OCI-LY1 (cell line): ENCODE data around the gene AGBL3.

Source experiments
- H2AFZ ChIP-seq: fragments of 200-600 bp; sonication (generic), shearing (Covaris generic); 2 replicates; pipeline ENCODE4 v1.6.0; 2014; ENCODE audit warnings: antibody characterized with exemption, mild to moderate bottlenecking, low read length
- H3F3A ChIP-seq: fragments of 200-600 bp; sonication (generic), shearing (Covaris generic); 2 replicates; pipeline ENCODE4 v1.6.0; 2014; ENCODE audit warnings: mild to moderate bottlenecking, antibody characterized with exemption, low read length, moderate library complexity; ENCODE audit not compliant: insufficient read depth
- H3K27ac ChIP-seq: fragments of 200-600 bp; sonication (generic); 2 replicates; pipeline ENCODE4 v1.5.1; 2014; ENCODE audit warnings: low read length, mixed run types, mild to moderate bottlenecking, low read depth; ENCODE audit not compliant: poor library complexity, severe bottlenecking
- H3K27me3 ChIP-seq: fragments of 200-600 bp; sonication (generic); 2 replicates; pipeline ENCODE4 v1.6.0; 2014; ENCODE audit warnings: antibody characterized with exemption, mild to moderate bottlenecking, low read length, moderate library complexity; ENCODE audit not compliant: insufficient read depth
- H3K36me3 ChIP-seq: fragments of 200-600 bp; sonication (generic); 2 replicates; pipeline ENCODE4 v1.6.1; 2014; ENCODE audit warnings: mild to moderate bottlenecking, antibody characterized with exemption, low read length, moderate library complexity, mixed read lengths; ENCODE audit not compliant: insufficient read depth
- H3K4me1 ChIP-seq: fragments of 200-600 bp; sonication (generic); 2 replicates; pipeline ENCODE4 v1.5.1; 2014; ENCODE audit warnings: mild to moderate bottlenecking, low read length, moderate library complexity; ENCODE audit not compliant: insufficient read depth, severe bottlenecking
- H3K4me2 ChIP-seq: fragments of 200-600 bp; sonication (generic), shearing (Covaris generic); 2 replicates; pipeline ENCODE4 v1.6.1; 2014; ENCODE audit warnings: low read length
- H3K4me3 ChIP-seq: fragments of 200-600 bp; sonication (generic); 2 replicates; pipeline ENCODE4 v1.5.1; 2014; ENCODE audit warnings: low read length, low read depth, mild to moderate bottlenecking, mixed read lengths; ENCODE audit not compliant: poor library complexity, severe bottlenecking
- H3K79me2 ChIP-seq: fragments of 200-600 bp; shearing (Covaris generic); 2 replicates; pipeline ENCODE4 v1.6.1; 2016; ENCODE audit warnings: mixed run types, low read length, mixed read lengths; ENCODE audit not compliant: insufficient read depth
- H3K9ac ChIP-seq: fragments of 200-600 bp; sonication (generic), shearing (Covaris generic); 2 replicates; pipeline ENCODE4 v1.6.1; 2014; ENCODE audit warnings: mild to moderate bottlenecking, low read length, mixed read lengths
- H3K9me2 ChIP-seq: fragments of 200-600 bp; sonication (generic), shearing (Covaris generic); 2 replicates; pipeline ENCODE4 v1.6.1; 2014; ENCODE audit warnings: low read depth, mild to moderate bottlenecking, low read length, mixed read lengths
- H3K9me3 ChIP-seq: fragments of 200-600 bp; shearing (Covaris generic); 2 replicates; pipeline ENCODE4 v1.6.1; 2014; ENCODE audit warnings: low read length, mixed read lengths
- H4K20me1 ChIP-seq: fragments of 200-600 bp; sonication (generic), shearing (Covaris generic); 2 replicates; pipeline ENCODE4 v1.6.0; 2016; ENCODE audit warnings: mild to moderate bottlenecking, low read length; ENCODE audit not compliant: insufficient read depth
- CTCF ChIP-seq: fragments of 200-600 bp; sonication (generic), shearing (Covaris generic); IDR thresholded peaks from 2 replicates; pipeline ENCODE4 v1.5.1; 2017; ENCODE audit warnings: mild to moderate bottlenecking, antibody characterized with exemption, low read length, moderate library complexity, mixed read lengths
- EZH2 ChIP-seq: fragments of 200-600 bp; sonication (generic), shearing (Covaris generic); IDR thresholded peaks from 2 replicates; pipeline ENCODE4 v1.8.0; 2017; ENCODE audit warnings: borderline replicate concordance, mixed run types, mild to moderate bottlenecking, antibody characterized with exemption, low read length, moderate library complexity, mixed read lengths

AGBL3 gene

DNA sequence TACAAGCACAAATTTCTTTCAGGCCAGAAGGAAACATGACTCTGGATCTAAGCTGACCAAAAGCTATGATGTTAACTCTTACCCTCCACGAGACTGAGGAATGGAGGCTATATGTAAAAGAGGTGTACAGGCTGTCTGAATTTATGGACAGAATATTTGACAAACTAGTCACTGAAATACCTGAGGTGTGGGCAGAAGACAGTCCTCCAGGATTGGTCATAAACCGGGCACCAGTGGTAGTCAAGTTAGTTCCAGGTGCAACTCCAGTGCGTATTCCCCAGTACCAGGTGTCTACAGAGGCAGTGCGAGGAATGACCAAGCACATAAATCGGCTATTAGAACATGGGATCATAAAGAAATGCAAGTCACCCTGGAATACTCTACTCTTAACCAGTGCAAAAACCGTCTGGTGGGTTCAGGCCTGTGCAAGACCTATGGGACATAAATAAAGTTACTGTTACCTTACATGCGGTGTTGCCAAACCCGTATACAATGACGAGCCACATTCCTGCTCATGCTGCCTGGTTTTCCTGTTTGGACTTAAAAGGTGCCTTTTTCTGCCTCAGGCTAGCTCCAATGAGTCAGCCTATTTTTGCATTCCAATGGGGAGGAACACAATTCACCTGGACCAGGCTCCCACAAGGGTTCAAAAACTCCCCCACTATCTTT, 190.9 kb downstream of the AGBL3 start:
- Histone ChIP-seq H3K4me3 (no peak overlapping the region), H3F3A (no peaks in the 10 kb centered on the region), H3K27ac (no peak overlapping the region), H3K9ac (no peak overlapping the region), H3K9me3 (peaks cover 11% of the 10 kb centered on the region), H4K20me1 (no peaks in the 10 kb centered on the region), H3K79me2 (no peaks in the 10 kb centered on the region), H3K9me2 (no peaks in the 10 kb centered on the region), H3K27me3 (no peaks in the 10 kb centered on the region), H3K36me3 (peaks cover 12% of the 10 kb centered on the region), H3K4me1 (peaks cover 4% of the 10 kb centered on the region), H2AFZ (no peak overlapping the region), H3K4me2 (no peak overlapping the region)
- TF ChIP-seq CTCF: no peak

GRCh38 chr7:135178364-135178763, 192.1 kb downstream of the AGBL3 start:
- Histone ChIP-seq H3F3A (no peaks in the 10 kb centered on the region), H3K4me3 (no peak overlapping the region), H3K9me2 (no peaks in the 10 kb centered on the region), H3K36me3 (peaks cover 25% of the 10 kb centered on the region), H3K9me3 (peaks cover 11% of the 10 kb centered on the region), H3K79me2 (no peaks in the 10 kb centered on the region), H3K4me1 (no peaks in the 10 kb centered on the region), H2AFZ (no peak overlapping the region), H3K9ac (no peak overlapping the region), H3K27ac (no peak overlapping the region), H3K27me3 (no peaks in the 10 kb centered on the region), H4K20me1 (no peaks in the 10 kb centered on the region), H3K4me2 (no peak overlapping the region)
- TF ChIP-seq CTCF: no peak
- no peak for TF ChIP-seq EZH2

GRCh38 chr7:135179321-135179925, 193.1 kb downstream of the AGBL3 start:
- peaks cover 34% of the 10 kb centered on the region for H3K36me3 ChIP-seq
- H3K4me3 ChIP-seq: no peak overlapping the region
- peaks cover 11% of the 10 kb centered on the region for H3K9me3 ChIP-seq
- H3K4me2 ChIP-seq: no peak overlapping the region
- H3K4me1 ChIP-seq: no peaks in the 10 kb centered on the region
- no peak overlapping the region for H3K27ac ChIP-seq
- H4K20me1 ChIP-seq: no peaks in the 10 kb centered on the region
- no peaks in the 10 kb centered on the region for H3K9me2 ChIP-seq
- TF ChIP-seq CTCF: no peak
- H3K79me2 ChIP-seq: no peaks in the 10 kb centered on the region
- no peaks in the 10 kb centered on the region for H3F3A ChIP-seq
- H3K27me3 ChIP-seq: no peaks in the 10 kb centered on the region
- H2AFZ ChIP-seq: no peak overlapping the region
- no peak overlapping the region for H3K9ac ChIP-seq
